NK-92 (cell line): ENCODE measurements around the gene FGGY.

Experiments
- DNase-seq: peaks from one replicate; lab custom pipeline; 2025; ENCODE audit not compliant: unreplicated experiment; lab: John Stamatoyannopoulos, UW

FGGY gene

DNA sequence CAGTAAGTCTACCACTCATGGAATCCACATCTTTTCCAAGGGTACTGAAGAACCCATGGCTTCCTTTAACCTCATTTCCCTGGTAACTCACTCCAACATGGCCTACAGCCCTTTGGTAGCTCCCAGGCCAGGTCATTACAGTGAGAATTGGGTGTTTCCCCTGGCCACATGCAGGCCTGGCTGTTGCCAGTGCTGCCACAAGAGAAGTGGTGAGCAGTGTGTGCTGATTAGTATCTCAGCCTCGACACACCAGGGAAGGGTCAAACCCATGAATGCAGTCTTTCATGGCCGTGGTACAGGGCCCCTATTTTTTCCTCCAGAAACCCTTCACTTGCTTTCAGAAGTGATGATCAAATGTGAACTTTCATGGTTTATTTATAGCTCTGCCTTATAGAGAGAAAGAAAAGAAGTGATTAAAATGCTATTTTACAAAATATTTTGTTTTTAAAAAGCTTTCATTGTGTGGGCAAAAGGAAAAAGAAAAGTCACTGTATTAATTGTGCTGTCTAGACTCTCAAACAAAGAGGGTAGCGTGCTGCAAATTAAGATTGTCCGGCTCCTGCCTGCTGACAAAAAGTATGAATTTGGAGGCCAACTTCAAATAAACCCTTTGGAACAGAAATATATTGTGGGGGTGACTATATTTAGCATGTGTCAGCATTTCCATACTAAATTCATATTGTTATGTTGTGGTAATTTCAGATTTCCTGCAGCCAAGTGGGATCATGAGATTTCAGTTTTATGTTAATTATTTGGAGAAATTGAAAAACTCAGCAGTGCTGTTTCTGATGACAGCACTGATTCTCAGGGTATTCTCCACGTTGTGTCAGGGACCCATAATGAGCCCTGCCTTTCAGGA, 455.9 kb downstream of the FGGY start:
- DNase-seq: no peak

GRCh38 chr1:59755069-59755685, 458.3 kb downstream of the FGGY start:
- no peak for DNase-seq

GRCh38 chr1:59757197-59757747, 460.4 kb downstream of the FGGY start:
- no peak for DNase-seq

GRCh38 chr1:59759156-59759925, 462.4 kb downstream of the FGGY start:
- no peak for DNase-seq

DNA sequence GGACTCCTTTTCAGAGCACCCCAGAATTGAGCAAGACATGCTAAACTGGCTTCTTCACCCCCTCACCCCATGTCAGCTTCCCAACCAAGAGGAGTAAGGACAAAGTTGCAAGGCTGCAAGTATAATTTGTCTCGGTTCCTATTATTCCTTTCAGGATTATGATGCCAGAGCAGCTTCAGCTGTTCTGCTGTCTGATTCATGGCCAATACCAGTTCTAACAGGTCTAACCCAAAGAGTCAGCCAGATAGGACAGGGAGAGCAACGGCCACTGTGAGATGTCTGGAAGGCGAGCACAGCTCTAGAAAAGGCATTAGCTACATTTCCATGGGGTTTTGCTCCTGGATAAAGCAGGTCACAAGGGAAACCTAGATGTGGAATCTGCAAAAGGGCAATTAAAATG, 464.5 kb downstream of the FGGY start:
- DNase-seq: no peak

- DNase-seq: no peak
These were observed 466.5 kb downstream of the FGGY start for GRCh38 chr1:59763418-59763817.

GRCh38 chr1:59765011-59765730, 468.3 kb downstream of the FGGY start:
- no peak for DNase-seq

DNA sequence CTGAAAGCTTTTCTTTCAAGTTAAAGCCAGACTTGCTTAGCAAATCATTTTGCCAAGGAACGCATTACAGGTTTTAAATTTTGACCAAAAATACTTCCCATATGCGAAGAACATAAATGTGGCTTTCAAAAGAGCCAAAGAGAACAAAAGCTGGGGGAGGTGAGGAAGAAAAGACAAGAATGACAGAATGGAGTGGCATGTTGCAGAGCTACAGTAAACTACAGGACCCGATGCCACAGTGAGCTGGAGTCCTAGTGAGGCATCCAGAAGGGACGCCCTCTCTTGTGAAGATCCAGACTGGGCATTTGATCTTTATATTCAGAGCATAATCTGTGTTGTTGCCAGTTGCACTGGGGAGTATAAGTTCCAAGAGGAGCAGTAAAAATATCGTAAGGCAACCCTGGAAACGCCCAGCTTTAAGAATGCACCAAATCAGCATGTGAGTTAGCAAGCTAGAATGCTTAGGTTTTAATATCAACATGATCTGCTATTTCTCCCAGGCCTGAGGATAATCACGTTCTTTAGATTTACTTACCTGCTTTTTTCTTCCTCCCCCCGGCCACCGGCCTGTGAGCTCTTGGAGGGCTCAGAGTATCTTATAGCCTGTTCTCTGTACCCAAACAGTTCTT, 469.4 kb downstream of the FGGY start:
- no peak for DNase-seq

GRCh38 chr1:59767119-59767518, 470.2 kb downstream of the FGGY start:
- DNase-seq: no peak

DNA sequence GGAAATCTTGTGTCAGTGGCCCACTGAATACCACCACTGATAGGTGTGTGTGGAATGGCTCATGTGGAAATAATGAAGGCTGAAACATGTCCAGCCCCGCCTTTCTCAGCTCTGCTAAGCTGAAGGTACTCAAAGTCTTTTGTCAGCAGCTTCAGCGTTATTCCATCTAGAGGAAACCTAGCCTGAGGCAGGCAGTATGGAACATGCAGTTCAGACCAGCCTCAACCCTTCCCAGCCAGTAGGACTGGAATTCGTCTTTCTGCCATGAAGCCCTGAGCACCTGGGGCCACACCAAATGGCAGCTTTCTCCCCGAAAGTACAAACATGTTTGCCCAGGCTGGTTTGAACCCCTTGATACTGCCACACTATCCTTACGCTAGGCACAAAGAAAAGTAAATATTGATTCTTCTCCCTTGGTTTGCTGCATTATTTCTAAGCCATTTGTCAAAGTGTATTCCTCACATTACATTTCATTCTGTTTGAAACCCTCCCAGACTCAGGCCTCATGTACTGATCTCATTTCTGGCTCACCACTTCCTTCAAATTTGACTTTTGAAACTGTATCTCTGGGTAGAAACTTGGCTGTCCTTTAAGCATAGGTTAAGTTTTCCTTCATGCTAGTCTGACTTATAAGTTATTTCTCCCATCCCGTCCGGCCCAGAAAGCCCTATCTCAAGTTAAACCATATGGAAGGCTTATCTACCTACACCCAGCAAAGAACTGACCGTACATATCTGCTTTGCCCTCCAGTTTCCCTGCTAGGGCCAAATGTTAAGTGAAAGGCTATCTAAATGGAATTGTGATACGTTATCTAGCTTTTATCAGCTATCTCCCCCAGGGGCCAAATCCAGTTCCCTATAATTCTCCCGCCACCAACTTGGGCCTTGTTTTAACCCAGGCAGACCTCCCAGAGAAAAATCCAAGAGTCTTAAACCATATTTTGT, 472.2 kb downstream of the FGGY start:
- DNase-seq: no peak

DNA sequence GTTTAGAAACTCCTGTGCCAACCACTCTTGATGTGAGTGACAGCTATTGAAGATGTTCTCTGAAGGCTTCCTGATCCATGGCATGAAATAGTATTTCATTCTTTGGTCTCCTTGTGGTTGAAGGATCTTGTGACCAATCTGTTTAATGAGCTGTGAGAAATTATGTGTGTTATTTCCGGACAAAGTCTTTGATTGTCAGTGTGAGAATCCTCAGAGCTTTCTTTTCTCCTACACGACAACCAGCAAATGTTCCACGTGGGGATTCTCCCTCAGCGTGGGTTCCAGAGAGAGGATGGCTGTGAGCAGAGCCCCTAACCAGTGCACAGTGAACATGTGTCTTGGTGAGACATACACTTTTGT, 472.8 kb downstream of the FGGY start:
- DNase-seq: no peak

GRCh38 chr1:59771361-59771760, 474.5 kb downstream of the FGGY start:
- DNase-seq: no peak

DNA sequence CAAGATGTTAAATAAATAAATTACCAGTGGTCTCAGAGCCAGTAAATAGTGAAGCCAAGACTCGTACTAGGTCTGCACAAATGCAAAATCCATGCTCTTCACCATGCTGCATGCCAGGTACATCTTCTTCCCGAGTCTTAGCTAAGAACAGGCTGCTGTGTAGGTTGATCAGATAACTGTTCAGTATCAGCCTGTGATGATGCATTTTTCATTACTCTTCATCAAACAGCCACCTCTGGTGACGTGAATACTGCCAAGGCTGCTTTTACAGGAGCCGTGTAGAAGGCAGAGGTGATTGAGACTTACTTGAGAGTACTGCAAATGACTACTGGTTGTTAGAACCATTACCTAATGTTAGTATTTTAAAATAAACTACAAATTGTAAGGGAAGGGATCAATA, 478.6 kb downstream of the FGGY start:
- no peak for DNase-seq

GRCh38 chr1:59776960-59777852, 480.3 kb downstream of the FGGY start:
- DNase-seq: no peak

DNA sequence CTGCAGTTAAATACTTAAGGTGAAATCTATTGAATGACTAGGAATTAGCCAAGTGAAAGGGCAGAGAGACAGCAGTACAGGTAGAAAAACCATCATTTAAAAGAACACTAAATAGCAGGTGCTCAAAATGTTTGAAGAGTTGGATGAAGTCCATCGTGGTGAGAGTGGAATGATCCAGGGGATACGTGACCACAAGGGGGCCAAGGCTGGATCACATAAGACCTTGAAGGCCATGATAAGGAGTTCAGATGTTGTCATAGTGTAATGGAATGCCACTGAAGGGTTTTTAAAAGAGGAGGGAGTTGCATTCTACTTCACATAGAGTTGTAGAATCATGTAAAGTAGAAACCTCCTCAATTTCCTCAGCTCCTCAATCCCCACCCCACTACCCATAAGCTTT, 483.1 kb downstream of the FGGY start:
- no peak for DNase-seq

DNA sequence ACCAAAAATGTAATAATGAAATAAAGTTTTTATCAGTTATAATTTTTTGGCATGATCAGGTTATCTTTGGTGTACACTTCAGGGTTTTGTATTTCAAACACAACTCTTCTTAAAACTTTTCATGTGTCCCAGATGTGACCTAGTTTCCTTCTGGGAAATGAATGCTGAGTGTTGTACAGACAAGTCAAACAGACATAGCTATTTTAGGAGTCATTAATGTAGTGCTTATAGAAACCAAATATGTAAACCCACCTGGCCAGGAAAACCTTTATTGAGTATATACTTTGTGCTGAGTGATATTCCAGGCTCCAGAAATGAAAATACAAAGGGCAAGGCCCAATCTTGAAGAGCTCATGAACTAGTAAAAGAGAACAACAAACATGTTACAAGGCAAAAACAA, 491.9 kb downstream of the FGGY start:
- no peak for DNase-seq

DNA sequence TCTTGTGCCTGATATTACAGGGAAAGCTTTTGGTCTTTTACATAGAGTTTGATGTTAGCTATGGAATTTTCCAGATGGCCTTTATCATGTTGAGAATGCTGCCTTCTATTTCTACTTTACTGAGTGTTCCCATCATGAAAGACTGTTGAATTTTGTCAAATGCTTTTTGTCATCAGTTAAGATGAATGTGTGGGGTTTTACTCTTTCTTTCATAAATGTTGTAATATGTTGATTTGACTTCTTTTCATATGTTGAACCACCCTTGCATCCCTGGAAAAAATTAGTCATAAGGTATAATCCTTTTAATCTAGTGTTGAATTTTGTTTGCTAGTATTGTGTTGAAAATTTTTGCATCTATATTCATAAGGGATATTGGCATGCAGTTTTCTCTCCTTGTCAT, 501.7 kb downstream of the FGGY start:
- no peak for DNase-seq

GRCh38 chr1:59803458-59804038, 506.7 kb downstream of the FGGY start:
- DNase-seq: no peak
